GM12873 (cell line): ENCODE data around the gene PPP1R15B.
A peak's percentile ranks its signal among the peaks of the same experiment; 100 is the strongest.

Experiments
- CTCF ChIP-seq: IDR thresholded peaks from 2 replicates; pipeline ENCODE4 v1.5.1; 2012; ENCODE audit warnings: low read depth, mild to moderate bottlenecking, moderate library complexity, low read length, control low read depth; ENCODE audit not compliant: insufficient read depth; ENCODE audit errors: missing control alignments

Gene PPP1R15B

GRCh38 chr1:204402391-204402790 is 9.2 kb downstream of the PPP1R15B start:
- no peak for TF ChIP-seq CTCF

GRCh38 chr1:204401730-204402129 is 9.9 kb downstream of the PPP1R15B start:
- TF ChIP-seq CTCF = no peak

GRCh38 chr1:204400882-204401510 is 10.6 kb downstream of the PPP1R15B start:
- no peak for TF ChIP-seq CTCF

- TF ChIP-seq CTCF = peak; percentile 94
Measured at GRCh38 chr1:204398197-204399125, 13.2 kb downstream of the PPP1R15B start.

- no peak for TF ChIP-seq CTCF
Measured at GRCh38 chr1:204396015-204396583, 15.5 kb downstream of the PPP1R15B start.

GRCh38 chr1:204391629-204392028 is 20.0 kb downstream of the PPP1R15B start:
- TF ChIP-seq CTCF = no peak
